Measurements from ENCODE around the gene CMSS1. TPM values are rescaled to one million over a fixed set of nuclear protein-coding genes. Genes with fewer than 3 reads are reported as not detected.
A peak's percentile ranks its signal among the peaks of the same experiment; 100 is the strongest.

Gene CMSS1
- total RNA-seq, 2 donors from 2014 or later: 88.5 to 101 TPM

DNA sequence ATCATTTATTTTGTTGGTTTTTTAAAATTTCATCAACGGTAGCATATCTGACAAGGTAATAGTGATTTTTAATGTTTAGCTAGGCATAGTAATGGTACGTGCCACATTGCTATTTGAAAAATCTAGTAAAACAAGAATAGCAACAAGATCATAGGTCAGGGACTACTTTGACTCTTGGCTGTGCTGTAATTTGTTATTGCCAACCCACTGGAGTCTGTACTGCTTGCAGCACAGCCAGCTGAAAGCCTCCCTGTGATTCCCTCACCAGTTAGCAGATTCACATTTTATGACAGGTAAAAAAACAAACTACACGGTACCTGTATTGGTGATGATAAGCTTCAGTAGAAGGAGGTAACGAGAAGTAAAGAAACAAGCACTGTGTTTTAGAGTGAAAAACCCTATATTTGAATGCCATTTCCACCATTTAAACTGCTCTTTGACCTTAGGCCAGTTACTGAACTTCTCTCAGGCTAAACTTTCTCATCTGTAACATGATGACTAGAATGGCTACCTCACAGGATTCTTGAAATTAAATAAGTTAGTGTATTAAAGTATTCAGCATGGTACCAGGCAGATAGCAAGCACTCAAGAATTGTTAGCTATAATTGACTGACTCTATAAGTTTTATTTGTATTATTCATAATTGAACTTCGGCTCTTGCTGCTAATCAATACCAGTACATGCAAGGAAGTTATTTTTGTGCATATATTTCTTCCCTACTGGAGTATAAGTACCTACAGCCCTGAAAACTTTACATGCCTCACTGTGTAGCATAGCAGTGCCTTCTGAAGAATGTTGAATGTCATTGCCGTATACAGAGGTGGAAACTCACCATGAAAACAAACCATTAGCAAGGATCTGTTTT lies 280.5 kb downstream of the CMSS1 start:
- ATAC-seq (replicated peaks in 1 of 2): no peak

GRCh38 chr3:100098784-100099070 lies 281.1 kb downstream of the CMSS1 start:
- Mint-ChIP-seq H3K4me3 (no peak overlapping the region), H3K9me3 (peaks cover 0 to 4% of the 10 kb centered on the region in 2 donors), H3K27ac (no peak overlapping the region), H3K27me3 (ENCODE audit: low read depth) (no peaks in the 10 kb centered on the region), H3K36me3 (ENCODE audit: insufficient read depth in 2 of 2) (peaks cover 1 to 3% of the 10 kb centered on the region in 2 donors), H3K4me1 (ENCODE audit: low read depth) (peaks cover 8% of the 10 kb centered on the region)
- DNase-seq: no peak
- no peak for ATAC-seq (replicated peaks in 1 of 2)

More for the DNA sequence above, 280.5 kb downstream of the CMSS1 start:
- Mint-ChIP-seq H3K27me3 (ENCODE audit: low read depth) (no peaks in the 10 kb centered on the region), H3K27ac (no peak overlapping the region), H3K4me3 (no peak overlapping the region), H3K4me1 (ENCODE audit: low read depth) (peaks cover 4% of the 10 kb centered on the region), H3K9me3 (peaks cover 0 to 4% of the 10 kb centered on the region in 2 donors), H3K36me3 (ENCODE audit: insufficient read depth in 2 of 2) (peaks cover 1 to 3% of the 10 kb centered on the region in 2 donors)
- no peak for DNase-seq

DNA sequence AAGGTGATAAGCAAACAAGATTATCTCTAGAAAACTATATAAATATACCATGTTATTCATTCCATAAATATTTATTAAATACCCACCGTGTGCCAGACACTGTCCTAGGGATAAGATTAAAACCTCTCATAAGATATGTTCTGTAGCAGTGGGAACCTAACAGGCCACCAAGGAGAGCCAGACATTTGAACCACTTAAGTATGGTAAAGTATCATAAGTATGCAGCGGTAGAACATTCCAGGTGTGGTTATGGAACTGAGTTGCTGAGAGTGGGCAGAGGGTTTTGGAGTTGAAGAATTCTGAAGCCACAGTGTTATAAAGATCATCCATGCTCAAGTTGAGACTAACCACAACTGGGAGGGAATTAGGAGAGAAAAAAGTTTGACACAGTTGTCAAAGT lies 282.0 kb downstream of the CMSS1 start:
- H3K36me3 Mint-ChIP-seq (ENCODE audit: insufficient read depth in 2 of 2): peaks cover 1 to 3% of the 10 kb centered on the region in 2 donors
- peaks cover 0 to 4% of the 10 kb centered on the region in 2 donors for H3K9me3 Mint-ChIP-seq
- no peak overlapping the region for H3K27ac Mint-ChIP-seq
- no peak overlapping the region for H3K4me3 Mint-ChIP-seq
- no peaks in the 10 kb centered on the region for H3K27me3 Mint-ChIP-seq (ENCODE audit: low read depth)
- ATAC-seq (replicated peaks in 1 of 2) (no peak), DNase-seq (no peak)
- H3K4me1 Mint-ChIP-seq (ENCODE audit: low read depth): peaks cover 17% of the 10 kb centered on the region

- peaks cover 1 to 7% of the 10 kb centered on the region in 2 donors for H3K36me3 Mint-ChIP-seq (ENCODE audit: insufficient read depth in 2 of 2)
- no peak overlapping the region for H3K27ac Mint-ChIP-seq
- no peaks in the 10 kb centered on the region for H3K27me3 Mint-ChIP-seq (ENCODE audit: low read depth)
- DNase-seq: no peak
- H3K4me3 Mint-ChIP-seq: no peak overlapping the region
- ATAC-seq (replicated peaks in 1 of 2): no peak
- peaks cover 25% of the 10 kb centered on the region for H3K4me1 Mint-ChIP-seq (ENCODE audit: low read depth)
- H3K9me3 Mint-ChIP-seq: peaks cover 0 to 4% of the 10 kb centered on the region in 2 donors
These were observed 282.8 kb downstream of the CMSS1 start for GRCh38 chr3:100100425-100100824.

DNA sequence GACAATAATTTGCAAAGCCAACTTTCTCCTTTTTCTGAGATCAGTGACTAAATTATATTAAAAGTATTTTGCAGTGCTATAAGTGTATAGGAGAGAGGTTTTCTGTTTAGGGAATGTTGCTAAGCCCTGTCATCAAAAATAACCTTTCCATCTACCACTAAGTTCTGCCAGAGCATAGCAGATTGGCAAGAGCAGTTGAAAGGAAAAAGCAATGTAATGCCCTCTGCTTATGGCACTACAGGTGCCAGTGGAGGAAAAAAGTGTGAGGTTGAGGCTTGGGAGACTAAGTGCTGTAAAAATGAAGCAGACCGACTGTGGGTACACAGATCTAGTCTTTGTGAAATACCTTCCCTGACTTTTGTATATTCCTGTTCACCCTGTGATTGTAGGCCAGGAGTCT lies 285.1 kb downstream of the CMSS1 start:
- H3K27ac Mint-ChIP-seq: no peak overlapping the region
- peaks cover 2 to 4% of the 10 kb centered on the region in 2 donors for H3K9me3 Mint-ChIP-seq
- no peak for DNase-seq
- H3K36me3 Mint-ChIP-seq (ENCODE audit: insufficient read depth in 2 of 2): peaks cover 4 to 11% of the 10 kb centered on the region in 2 donors
- no peak for ATAC-seq (replicated peaks in 1 of 2)
- H3K4me1 Mint-ChIP-seq (ENCODE audit: low read depth): peaks cover 41% of the 10 kb centered on the region
- H3K4me3 Mint-ChIP-seq: no peak overlapping the region
- no peaks in the 10 kb centered on the region for H3K27me3 Mint-ChIP-seq (ENCODE audit: low read depth)

DNA sequence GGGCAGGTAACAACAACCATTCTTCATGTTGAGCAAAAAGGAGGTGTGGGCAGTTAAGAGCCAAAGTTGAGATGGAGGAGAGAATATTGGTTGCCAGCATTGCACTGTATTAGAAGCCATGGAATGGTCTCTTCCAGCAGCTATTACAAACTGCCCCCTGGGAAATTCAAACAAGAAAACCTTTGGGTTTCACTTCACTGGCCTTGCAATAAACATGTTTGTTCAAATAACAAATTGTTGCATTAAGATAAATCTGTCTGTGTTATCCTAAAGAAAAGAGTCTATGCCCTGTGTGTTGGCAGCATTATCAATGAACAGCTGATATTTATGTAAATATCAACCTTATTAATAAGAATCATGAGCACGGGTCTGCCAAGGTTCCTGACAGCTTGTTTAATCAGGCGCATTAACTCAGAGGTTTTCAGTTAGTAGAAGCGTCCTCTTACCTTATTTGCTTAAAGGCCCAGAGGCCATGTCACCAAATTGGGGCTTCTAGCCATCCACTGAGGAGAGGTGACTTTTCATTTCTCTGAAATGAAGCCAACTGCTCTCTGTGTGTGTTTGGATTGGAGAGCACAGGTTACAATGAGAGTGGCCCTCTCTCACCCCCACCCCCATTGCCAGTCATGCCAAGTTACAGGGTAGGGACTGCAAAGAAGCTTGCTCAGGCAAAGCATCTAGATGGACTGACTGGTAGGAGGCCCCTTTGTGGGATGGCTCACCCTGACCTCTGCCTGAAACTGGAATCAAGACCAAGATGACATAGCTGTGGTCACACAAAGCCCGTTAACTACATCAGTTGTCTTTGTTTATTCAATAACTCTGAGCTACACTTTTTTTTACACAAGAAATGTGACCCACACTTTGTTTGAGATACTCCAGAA lies 286.1 kb downstream of the CMSS1 start:
- peaks cover 41% of the 10 kb centered on the region for H3K4me1 Mint-ChIP-seq (ENCODE audit: low read depth)
- H3K27me3 Mint-ChIP-seq (ENCODE audit: low read depth): no peaks in the 10 kb centered on the region
- H3K27ac Mint-ChIP-seq: peak overlapping the region; percentile 80
- DNase-seq (peak; percentile 61 to 62), ATAC-seq (replicated peaks in 1 of 2) (peak; percentile 94 to 96)
- peaks cover 4 to 11% of the 10 kb centered on the region in 2 donors for H3K36me3 Mint-ChIP-seq (ENCODE audit: insufficient read depth in 2 of 2)
- H3K4me3 Mint-ChIP-seq: peak overlapping the region; percentile 7 to 23
- H3K9me3 Mint-ChIP-seq: peaks cover 2 to 4% of the 10 kb centered on the region in 2 donors

DNA sequence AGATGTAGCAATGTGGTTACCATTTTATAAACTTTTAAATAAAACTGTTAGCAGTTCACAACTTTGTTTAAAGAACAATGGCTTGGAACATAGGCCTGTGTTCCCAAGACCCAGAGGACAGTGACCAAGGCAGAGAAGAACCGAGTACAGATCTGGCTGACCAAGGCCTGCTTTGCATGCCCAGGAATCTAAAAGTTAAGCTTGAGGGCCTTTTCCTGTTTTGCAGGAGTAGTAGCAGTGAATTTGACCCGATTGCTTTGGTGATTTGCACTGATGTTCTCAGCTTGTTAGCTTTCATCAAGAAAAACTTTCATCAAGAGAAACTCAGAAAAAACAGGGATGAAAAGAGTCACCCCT lies 286.8 kb downstream of the CMSS1 start:
- H3K4me3 Mint-ChIP-seq: peak overlapping the region in 1 of 2 donors; percentile 23
- ATAC-seq (replicated peaks in 1 of 2) (peak in 1 of 2 donors; percentile 15), DNase-seq (peak in 1 of 2 donors; percentile 8)
- H3K4me1 Mint-ChIP-seq (ENCODE audit: low read depth): peaks cover 41% of the 10 kb centered on the region
- H3K27ac Mint-ChIP-seq: peak overlapping the region; percentile 80
- H3K36me3 Mint-ChIP-seq (ENCODE audit: insufficient read depth in 2 of 2): peaks cover 4 to 11% of the 10 kb centered on the region in 2 donors
- peaks cover 2 to 4% of the 10 kb centered on the region in 2 donors for H3K9me3 Mint-ChIP-seq
- H3K27me3 Mint-ChIP-seq (ENCODE audit: low read depth): no peaks in the 10 kb centered on the region

DNA sequence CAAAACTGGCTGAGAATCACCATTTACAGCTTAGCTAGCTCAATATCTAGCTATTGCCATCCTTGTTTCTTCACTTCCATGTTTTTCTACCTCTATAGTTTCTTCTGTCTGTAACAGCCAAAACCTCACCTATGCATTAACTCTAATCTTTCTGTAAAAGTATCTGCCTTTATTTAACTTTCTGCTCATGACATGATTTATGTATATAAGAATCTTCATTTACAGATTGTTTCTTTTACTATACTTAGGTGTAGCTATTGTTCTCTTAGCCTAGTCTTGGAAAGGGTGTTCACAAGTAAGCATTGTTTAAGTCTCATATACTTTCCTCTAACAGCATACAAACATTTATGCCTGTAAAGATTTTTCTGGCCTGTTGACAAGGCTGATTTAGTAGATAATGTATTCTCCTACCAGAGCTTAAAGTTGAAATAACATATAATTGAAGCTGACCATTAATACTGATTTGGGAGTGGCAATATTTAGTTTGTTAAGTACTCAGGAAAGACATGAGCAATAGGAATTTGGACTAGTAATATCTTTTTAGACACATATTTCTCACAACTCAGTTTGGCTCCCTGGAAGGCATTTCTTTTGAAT lies 287.3 kb downstream of the CMSS1 start:
- peaks cover 41% of the 10 kb centered on the region for H3K4me1 Mint-ChIP-seq (ENCODE audit: low read depth)
- H3K4me3 Mint-ChIP-seq: peak overlapping the region in 1 of 2 donors; percentile 54
- peaks cover 4 to 11% of the 10 kb centered on the region in 2 donors for H3K36me3 Mint-ChIP-seq (ENCODE audit: insufficient read depth in 2 of 2)
- ATAC-seq (replicated peaks in 1 of 2) (no peak), DNase-seq (no peak)
- peak overlapping the region; percentile 99 for H3K27ac Mint-ChIP-seq
- H3K9me3 Mint-ChIP-seq: peaks cover 2 to 4% of the 10 kb centered on the region in 2 donors
- H3K27me3 Mint-ChIP-seq (ENCODE audit: low read depth): no peaks in the 10 kb centered on the region

DNA sequence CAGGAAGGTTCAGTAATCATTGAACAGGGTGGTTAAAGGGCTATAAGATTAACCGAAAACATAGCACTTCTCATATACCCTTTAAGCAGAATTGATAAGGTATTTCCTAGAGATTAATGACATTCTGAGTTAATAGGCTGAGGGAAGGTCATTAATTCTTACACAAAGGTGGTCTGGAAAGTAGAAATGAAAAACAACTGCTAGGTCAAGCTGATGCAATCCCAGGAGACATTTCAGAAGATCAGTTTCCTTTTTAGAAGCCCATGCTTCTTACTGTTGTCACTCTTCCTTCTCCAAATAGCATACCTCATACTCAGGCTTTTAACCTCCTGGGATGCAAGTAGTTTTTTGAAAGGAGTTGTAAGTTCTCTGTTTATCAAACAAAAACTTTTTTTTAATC lies 287.8 kb downstream of the CMSS1 start:
- ATAC-seq (replicated peaks in 1 of 2): peak; percentile 33 to 41
- DNase-seq: no peak
- peak overlapping the region; percentile 99 for H3K27ac Mint-ChIP-seq
- peaks cover 2 to 4% of the 10 kb centered on the region in 2 donors for H3K9me3 Mint-ChIP-seq
- H3K4me1 Mint-ChIP-seq (ENCODE audit: low read depth): peaks cover 41% of the 10 kb centered on the region
- H3K4me3 Mint-ChIP-seq: peak overlapping the region; percentile 32 to 54
- peaks cover 5 to 11% of the 10 kb centered on the region in 2 donors for H3K36me3 Mint-ChIP-seq (ENCODE audit: insufficient read depth in 2 of 2)
- H3K27me3 Mint-ChIP-seq (ENCODE audit: low read depth): no peaks in the 10 kb centered on the region

DNA sequence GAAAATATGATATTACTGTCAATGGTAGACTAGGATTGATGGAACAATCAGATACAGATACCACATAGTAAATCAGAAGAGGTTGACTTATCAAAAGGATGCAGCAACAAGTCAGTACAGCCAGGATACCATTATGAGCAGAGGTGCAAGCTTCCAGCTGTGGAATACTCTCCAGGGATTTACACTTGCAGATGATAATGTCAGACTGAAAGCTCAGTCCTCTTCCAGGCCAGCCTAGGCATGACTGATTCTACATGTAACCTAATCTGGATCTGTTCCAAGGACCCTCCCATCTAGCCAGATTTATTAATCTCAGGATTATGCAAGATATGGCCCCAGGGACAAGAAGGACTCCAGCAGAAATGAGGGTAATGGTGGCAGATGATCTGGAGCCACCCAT lies 288.4 kb downstream of the CMSS1 start:
- ATAC-seq (replicated peaks in 1 of 2): no peak
- H3K4me1 Mint-ChIP-seq (ENCODE audit: low read depth): peaks cover 41% of the 10 kb centered on the region
- peaks cover 2 to 3% of the 10 kb centered on the region in 2 donors for H3K9me3 Mint-ChIP-seq

GRCh38 chr3:100106531-100107141 lies 289.0 kb downstream of the CMSS1 start:
- Mint-ChIP-seq H3K27me3 (ENCODE audit: low read depth) (no peaks in the 10 kb centered on the region), H3K4me1 (ENCODE audit: low read depth) (peaks cover 41% of the 10 kb centered on the region), H3K9me3 (peaks cover 0 to 2% of the 10 kb centered on the region in 2 donors), H3K4me3 (peak overlapping the region in 1 of 2 donors; percentile 23), H3K36me3 (ENCODE audit: insufficient read depth in 2 of 2) (peaks cover 4 to 9% of the 10 kb centered on the region in 2 donors), H3K27ac (peak overlapping the region; percentile 99)
- DNase-seq: no peak
- ATAC-seq (replicated peaks in 1 of 2): peak in 1 of 2 donors; percentile 36

More for the DNA sequence above, 288.4 kb downstream of the CMSS1 start:
- peak overlapping the region; percentile 99 for H3K27ac Mint-ChIP-seq
- no peak for DNase-seq
- H3K27me3 Mint-ChIP-seq (ENCODE audit: low read depth): no peaks in the 10 kb centered on the region
- peaks cover 5 to 11% of the 10 kb centered on the region in 2 donors for H3K36me3 Mint-ChIP-seq (ENCODE audit: insufficient read depth in 2 of 2)
- H3K4me3 Mint-ChIP-seq: peak overlapping the region in 1 of 2 donors; percentile 54

DNA sequence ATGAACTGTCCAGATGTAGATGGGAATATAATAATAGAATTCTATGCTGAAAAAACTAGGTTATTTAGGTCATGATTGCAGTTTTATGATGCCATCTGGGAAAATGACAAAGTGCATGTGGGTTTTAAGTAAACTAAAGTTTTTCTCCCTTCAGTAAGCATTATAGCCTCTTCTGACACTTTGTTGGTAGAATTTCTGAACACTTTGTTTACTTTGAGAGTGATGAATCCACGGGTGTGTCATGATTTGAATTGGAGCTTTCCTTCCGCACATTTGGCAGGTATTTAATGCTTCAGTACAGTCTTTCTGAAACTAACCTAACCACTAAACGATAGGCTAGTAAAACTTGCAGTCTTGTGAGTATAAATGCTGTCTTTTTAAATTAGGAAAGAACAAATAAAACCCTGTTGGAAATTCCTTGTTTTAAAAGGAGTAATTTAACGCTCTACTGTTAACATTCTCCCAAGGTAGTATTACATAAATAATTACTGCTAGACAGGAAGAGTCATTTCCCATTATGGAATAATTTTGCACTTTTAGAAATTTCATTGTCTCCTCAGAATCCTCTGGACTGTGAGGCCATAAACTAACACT lies 289.7 kb downstream of the CMSS1 start:
- Mint-ChIP-seq H3K4me3 (no peak overlapping the region), H3K36me3 (ENCODE audit: insufficient read depth in 2 of 2) (peaks cover 4 to 9% of the 10 kb centered on the region in 2 donors), H3K9me3 (peaks cover 0 to 2% of the 10 kb centered on the region in 2 donors), H3K4me1 (ENCODE audit: low read depth) (peaks cover 41% of the 10 kb centered on the region), H3K27me3 (ENCODE audit: low read depth) (no peaks in the 10 kb centered on the region), H3K27ac (no peak overlapping the region)
- DNase-seq (no peak), ATAC-seq (replicated peaks in 1 of 2) (no peak)
